K562 (cell line): Measurements from ENCODE around the gene EML3. TPM values are rescaled to one million over a fixed set of nuclear protein-coding genes. Genes with fewer than 3 reads are reported as not detected.
A peak's percentile ranks its signal among the peaks of the same experiment; 100 is the strongest.

ENCODE experiments used
- ATAC-seq: fragments of 200-7000 bp; cut with Tn5 transposase; 3 replicates; pipeline ENCODE4 v1.9.1; 2020; ENCODE audit warnings: moderate library complexity
- BruUV-seq: library from RNA; stranded (reverse); fragments of 400-500 nt; replicated peaks from 2 replicates; lab custom pipeline; 2021; lab: Mats Ljungman, UMichigan
- CTCF ChIA-PET: fragments of 300-600 bp; formaldehyde crosslinking; extraction: SDS; loops from one replicate; lab custom pipeline; 2021; ENCODE audit warnings: low intra/inter-chr PET ratio; lab: Yijun Ruan, JAX
- POLR2A ChIA-PET: fragments of 300-600, 350-650 bp; sonication (Branson Sonifier 250); formaldehyde crosslinking; extraction: SDS; loops from one replicate; lab custom pipeline; 2021; ENCODE audit warnings: antibody characterized with exemption, inconsistent platforms; lab: Yijun Ruan, JAX
- DNase-seq, 4 experiments: peaks; one replicate each; pipeline versions ENCODE4 v3.0.0 to v3.0.0-alpha.2; 2011 to 2018; ENCODE audit warnings: low spot score in 3 of 4, mixed read lengths in 3 of 4; ENCODE audit errors: extremely low read depth in 1 of 4
- FAIRE-seq: peaks from 2 replicates; lab custom pipeline; 2011; peaks lifted over from hg19 to GRCh38; lab: Jason Lieb, UNC
- H2AFZ ChIP-seq: 2 replicates; pipeline ENCODE4 v1.6.0; 2011; ENCODE audit warnings: low read depth, low read length, control low read depth, inconsistent platforms
- H3K27ac ChIP-seq: fragments of 200-600 bp; 3 replicates; pipeline ENCODE4 v1.8.0; 2011; ENCODE audit warnings: low read depth, mild to moderate bottlenecking, control low read depth, inconsistent platforms, low read length, moderate library complexity, mixed read lengths; ENCODE audit errors: extremely low read depth
- H3K27me3 ChIP-seq, 2 experiments: fragments of 300-600 bp in 1 of 2; 2 replicates in 1 of 2; 3 replicates in 1 of 2; pipeline versions ENCODE4 v1.6.0 to v1.8.0; 2011; ENCODE audit warnings: inconsistent platforms in 2 of 2, low read length in 2 of 2, mild to moderate bottlenecking in 1 of 2, mixed read lengths in 1 of 2, moderate library complexity in 1 of 2; ENCODE audit not compliant: control insufficient read depth in 2 of 2, insufficient read depth in 2 of 2
- H3K36me3 ChIP-seq: fragments of 300-600 bp; 3 replicates; pipeline ENCODE4 v1.8.0; 2011; ENCODE audit warnings: mild to moderate bottlenecking, low read length, inconsistent platforms; ENCODE audit not compliant: control insufficient read depth, insufficient read depth
- H3K4me1 ChIP-seq, 2 experiments: fragments of 200-600 bp in 1 of 2; replicated peaks in 1 of 2; 2 replicates in 1 of 2; 3 replicates in 1 of 2; pipeline versions ENCODE4 v1.5.1 to v1.8.0; 2011; ENCODE audit warnings: inconsistent platforms in 2 of 2, low read length in 2 of 2, mild to moderate bottlenecking in 1 of 2, mixed read lengths in 1 of 2, moderate library complexity in 1 of 2; ENCODE audit not compliant: control insufficient read depth in 2 of 2, insufficient read depth in 2 of 2
- H3K4me2 ChIP-seq: 2 replicates; pipeline ENCODE4 v1.6.1; 2011; ENCODE audit warnings: low read length, control low read depth, inconsistent platforms, mixed read lengths; ENCODE audit not compliant: insufficient read depth
- H3K4me3 ChIP-seq: fragments of 200-600 bp; sonication (generic), shearing (Covaris generic); 2 replicates; pipeline ENCODE4 v1.5.1; 2016; ENCODE audit warnings: control low read depth, inconsistent platforms
- H3K79me2 ChIP-seq: fragments of 200-600 bp; 3 replicates; pipeline ENCODE4 v1.8.0; 2011; ENCODE audit warnings: low read length, inconsistent platforms; ENCODE audit not compliant: control insufficient read depth, insufficient read depth
- H3K9ac ChIP-seq, 2 experiments: 2 replicates each; pipeline versions ENCODE4 v1.6.0 to v1.6.1; 2011; ENCODE audit warnings: low read depth in 2 of 2, low read length in 2 of 2, control low read depth in 1 of 2, inconsistent platforms in 1 of 2, mild to moderate bottlenecking in 1 of 2, mixed read lengths in 1 of 2; ENCODE audit not compliant: insufficient read depth in 1 of 2
- H3K9me1 ChIP-seq: one replicate; pipeline ENCODE4 v1.6.0; 2011; ENCODE audit warnings: inconsistent platforms, mild to moderate bottlenecking, low read length, moderate library complexity; ENCODE audit not compliant: control insufficient read depth, insufficient read depth
- H3K9me3 ChIP-seq: replicated peaks from 2 replicates; pipeline ENCODE4 v1.5.1; 2011; ENCODE audit warnings: low read depth, low read length, inconsistent platforms; ENCODE audit not compliant: control insufficient read depth, insufficient read depth
- H4K20me1 ChIP-seq: replicated peaks from 2 replicates; pipeline ENCODE4 v1.6.1; 2011; ENCODE audit warnings: low read length, inconsistent platforms, mixed read lengths; ENCODE audit not compliant: control insufficient read depth, insufficient read depth
- ARNT ChIP-seq, 2 experiments: fragments of 450-650 bp; IDR thresholded peaks; 2 replicates each; pipeline ENCODE4 v1.6.1; 2016; ENCODE audit warnings: mild to moderate bottlenecking in 1 of 2
- CEBPG ChIP-seq, 3 experiments: fragments of 200-800 bp in 1 of 3; sonication (Bioruptor generic) in 1 of 3; sonication (generic) in 1 of 3; formaldehyde crosslinking in 1 of 3; IDR thresholded peaks in 2 of 3; conservative IDR thresholded peaks in 1 of 3; 2 replicates each; pipeline versions ENCODE4 v1.6.1 to v1.8.0; 2016 to 2022; ENCODE audit warnings: missing compliant biosample characterization in 2 of 3, missing genetic modification characterization in 2 of 3, mild to moderate bottlenecking in 1 of 3, missing genetic modification reagents in 1 of 3
- DPF2 ChIP-seq: fragments of 450-650 bp; IDR thresholded peaks from 2 replicates; pipeline ENCODE4 v1.6.1; 2016
- GATA2 ChIP-seq: sonication (generic); formaldehyde crosslinking; IDR thresholded peaks from 2 replicates; pipeline ENCODE4 v1.4.0; 2020; ENCODE audit warnings: mild to moderate bottlenecking, missing genetic modification reagents
- NKRF ChIP-seq: fragments of 450-650 bp; IDR thresholded peaks from 2 replicates; pipeline ENCODE4 v1.6.1; 2016; ENCODE audit warnings: borderline replicate concordance
- SMARCA4 ChIP-seq: fragments of 450-650 bp; IDR thresholded peaks from 2 replicates; pipeline ENCODE4 v1.6.1; 2016
- ZBTB2 ChIP-seq: fragments of 450-650 bp; IDR thresholded peaks from 2 replicates; pipeline ENCODE4 v1.6.1; 2016; ENCODE audit warnings: antibody characterized with exemption
- WGBS: fragments of 100-300 bp; shearing (Covaris generic); methylation state at CpG from one replicate; pipeline ENCODE4 v1.1.6; 2016; ENCODE audit warnings: low coverage, mixed read lengths; ENCODE audit not compliant: insufficient coverage; ENCODE audit errors: missing lambda C conversion rate; 5-methylcytosine and 5-hydroxymethylcytosine counted together
- in situ Hi-C: fragments of 300-500 bp; cut with MboI; formaldehyde crosslinking; loops from 4 replicates; pipeline ENCODE4 v1.15.0; 2018; ENCODE audit warnings: inconsistent platforms, mixed read lengths
- intact Hi-C: fragments of 100-400 bp; cut with micrococcal nuclease; formaldehyde crosslinking; loops from 2 replicates; pipeline ENCODE4 v1.14.2; 2022
- polyA plus RNA-seq, 8 experiments: library from polyadenylated mRNA; depleted of rRNA in 4 of 8; stranded (reverse) in 5 of 8; unstranded in 3 of 8; fragments of >200 nt; fragmentation: Nextera tagmentation in 2 of 8; fragmentation: Illumina TruSeq in 1 of 8; extraction: Ambion mirVana in 2 of 8; extraction: Trizol in 1 of 8; gene quantifications; 2 replicates each; pipeline versions ENCODE4 v1.2.1 to v1.2.3, GENCODE V29; 2011 to 2014; ENCODE audit warnings: inconsistent platforms in 1 of 8, missing spikeins in 1 of 8
- total RNA-seq, 7 experiments: library from RNA; depleted of rRNA in 6 of 7; stranded (reverse); fragments of >200 nt in 6 of 7; fragmentation: Illumina TruSeq in 2 of 7; extraction: Trizol in 2 of 7; gene quantifications; 2 replicates each; pipeline versions ENCODE4 v1.2.1 to v1.2.3, GENCODE V29; 2011 to 2021; ENCODE audit warnings: low replicate concordance in 1 of 7
- TF ChIP-seq, protein P1 (sequence below), 3 experiments: fragments of 200-800 bp in 1 of 3; fragments of 250-450 bp in 1 of 3; fragments of 450-650 bp in 1 of 3; sonication (Bioruptor Pico) in 1 of 3; sonication (Bioruptor generic) in 1 of 3; formaldehyde crosslinking in 1 of 3; IDR thresholded peaks; 2 replicates each; pipeline versions ENCODE4 v1.6.1 to v1.8.0; 2016 to 2022; ENCODE audit warnings: mild to moderate bottlenecking in 2 of 3, missing genetic modification characterization in 2 of 3, missing compliant biosample characterization in 1 of 3, moderate library complexity in 1 of 3

Gene EML3
- total and polyA plus RNA-seq, 9 of the 15 experiments (the other 6 are each of a cell fraction or from before 2014, with no cell fraction given): 0.32 to 90.5 (median 26.4) TPM

- no peak for FAIRE-seq
- peaks cover 20% of the 10 kb centered on the region for H3K79me2 ChIP-seq
- POLR2A ChIA-PET: interaction anchor here (0.6 to 2.6 kb wide), 10 partner anchors 13 to 233 kb away, joined by 3 to 24 read pairs (median 5); partner anchors contain the start of genes C11orf98, CSKMT, GANAB and MTA2
- H4K20me1 ChIP-seq: no peaks in the 10 kb centered on the region
- peaks cover 12% of the 10 kb centered on the region in 2 experiments; a peak in 4 of 5 replicates for H3K4me1 ChIP-seq
- no peak for DNase-seq
- peak overlapping the region; percentile 84 for H3K27ac ChIP-seq
- no peak for ATAC-seq
- H3K9me3 ChIP-seq: no peaks in the 10 kb centered on the region
- WGBS: 93% methylated on average over 6 of the region's 7 CpGs
- TF ChIP-seq NKRF: no peak
- no peak for TF ChIP-seq CEBPG (CRISPR knock-in tag; IDR thresholded peaks at IDR 0.05)
- TF ChIP-seq CEBPG (tag; conservative IDR thresholded peaks at IDR 0.05 in 1 of 2, IDR thresholded peaks at IDR 0.05 in 1 of 2): peak in 1 of 2 experiments; percentile 21; a peak in 1 of 4 replicates
- 0 out of 2 replicates have a peak, but pooled peaks have one; percentile 1 for TF ChIP-seq DPF2
- TF ChIP-seq SMARCA4: 0 out of 2 replicates have a peak, but pooled peaks have one; percentile 4
- TF ChIP-seq ARNT (IDR thresholded peaks at IDR 0.05): no peak
- 0 out of 2 replicates have a peak, but pooled peaks have one; percentile 7 for TF ChIP-seq ZBTB2
- TF ChIP-seq GATA2 (CRISPR knock-in tag): 0 out of 2 replicates have a peak, but pooled peaks have one; percentile 35
- TF ChIP-seq, protein P1, sequence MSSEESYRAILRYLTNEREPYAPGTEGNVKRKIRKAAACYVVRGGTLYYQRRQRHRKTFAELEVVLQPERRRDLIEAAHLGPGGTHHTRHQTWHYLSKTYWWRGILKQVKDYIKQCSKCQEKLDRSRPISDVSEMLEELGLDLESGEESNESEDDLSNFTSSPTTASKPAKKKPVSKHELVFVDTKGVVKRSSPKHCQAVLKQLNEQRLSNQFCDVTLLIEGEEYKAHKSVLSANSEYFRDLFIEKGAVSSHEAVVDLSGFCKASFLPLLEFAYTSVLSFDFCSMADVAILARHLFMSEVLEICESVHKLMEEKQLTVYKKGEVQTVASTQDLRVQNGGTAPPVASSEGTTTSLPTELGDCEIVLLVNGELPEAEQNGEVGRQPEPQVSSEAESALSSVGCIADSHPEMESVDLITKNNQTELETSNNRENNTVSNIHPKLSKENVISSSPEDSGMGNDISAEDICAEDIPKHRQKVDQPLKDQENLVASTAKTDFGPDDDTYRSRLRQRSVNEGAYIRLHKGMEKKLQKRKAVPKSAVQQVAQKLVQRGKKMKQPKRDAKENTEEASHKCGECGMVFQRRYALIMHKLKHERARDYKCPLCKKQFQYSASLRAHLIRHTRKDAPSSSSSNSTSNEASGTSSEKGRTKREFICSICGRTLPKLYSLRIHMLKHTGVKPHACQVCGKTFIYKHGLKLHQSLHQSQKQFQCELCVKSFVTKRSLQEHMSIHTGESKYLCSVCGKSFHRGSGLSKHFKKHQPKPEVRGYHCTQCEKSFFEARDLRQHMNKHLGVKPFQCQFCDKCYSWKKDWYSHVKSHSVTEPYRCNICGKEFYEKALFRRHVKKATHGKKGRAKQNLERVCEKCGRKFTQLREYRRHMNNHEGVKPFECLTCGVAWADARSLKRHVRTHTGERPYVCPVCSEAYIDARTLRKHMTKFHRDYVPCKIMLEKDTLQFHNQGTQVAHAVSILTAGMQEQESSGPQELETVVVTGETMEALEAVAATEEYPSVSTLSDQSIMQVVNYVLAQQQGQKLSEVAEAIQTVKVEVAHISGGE (CRISPR knock-in tag; IDR thresholded peaks at IDR 0.05): no peak
- TF ChIP-seq, all 486 proteins: peak for 5
- in situ Hi-C loops: loop anchor here (10.0 kb wide), 1 partner anchor 1198 kb away; the partner anchor contains the start of gene CPSF7
- no TSS peak for BruUV-seq
- CTCF ChIA-PET: interaction anchor here (1.6 kb wide), 1 partner anchor 10 kb away, joined by 14 read pairs; the partner anchor contains the start of gene EML3
- H3K9ac ChIP-seq: peak overlapping the region; percentile 33 to 85; a peak in 3 of 4 replicates
- intact Hi-C loops: loop anchor here (1.0 kb wide), 1 partner anchor 105 kb away; the partner anchor contains the start of gene HNRNPUL2
- H3K4me2 ChIP-seq: peak overlapping the region; percentile 93; the same call in 1 of the 2 replicates
- H3K27me3 ChIP-seq: no peaks in the 10 kb centered on the region
- peaks cover 34% of the 10 kb centered on the region for H3K36me3 ChIP-seq
- H3K4me3 ChIP-seq: no peak overlapping the region
- H3K9me1 ChIP-seq: no peaks in the 10 kb centered on the region
- peak overlapping the region; percentile 79 for H2AFZ ChIP-seq
These were observed 10.0 kb upstream of the EML3 start for GRCh38 chr11:62622476-62623089.
